ENCODE measurements around the gene ALDH2. TPM values are rescaled to one million over a fixed set of nuclear protein-coding genes. Genes with fewer than 3 reads are reported as not detected.

Gene ALDH2
- total and polyA plus RNA-seq, 9 of the 15 experiments (the other 6 are each of a cell fraction or from before 2014, with no cell fraction given) = 1.9 to 22.5 (median 12.2) TPM

DNA sequence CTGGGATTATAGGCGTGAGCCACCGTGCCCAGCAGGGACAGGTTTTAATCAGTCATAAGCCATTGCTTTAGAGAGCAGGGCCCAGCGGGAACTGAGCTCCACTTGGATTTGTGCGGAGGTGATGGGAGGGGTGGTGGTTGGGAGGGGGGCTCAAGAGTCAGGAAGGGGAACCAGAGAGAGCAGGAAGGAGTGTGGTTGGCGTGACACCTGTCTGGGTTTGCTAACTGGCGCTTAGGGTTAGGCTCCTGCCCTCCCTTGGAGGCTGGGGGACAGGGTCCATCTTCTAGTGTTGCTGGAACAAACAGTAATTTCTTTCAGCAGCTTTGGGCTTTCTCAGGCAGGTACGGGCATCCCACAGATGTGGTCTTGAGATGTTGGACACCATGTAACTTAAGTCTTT, 7.5 kb upstream of the ALDH2 start:
- Histone ChIP-seq H3K79me2 (ENCODE audit: control insufficient read depth, insufficient read depth, low read length) (no peaks in the 10 kb centered on the region), H3K36me3 (ENCODE audit: control insufficient read depth, insufficient read depth, low read length) (no peaks in the 10 kb centered on the region), H3K4me2 (ENCODE audit: insufficient read depth, low read length) (no peak overlapping the region), H3K9me3 (replicated peaks; ENCODE audit: control insufficient read depth, insufficient read depth, low read depth, low read length) (no peaks in the 10 kb centered on the region), H3K9me1 (ENCODE audit: control insufficient read depth, insufficient read depth, low read length) (no peaks in the 10 kb centered on the region), H3K4me1 (replicated peaks in 1 of 2; ENCODE audit: control insufficient read depth in 2 of 2, insufficient read depth in 2 of 2, low read length in 2 of 2) (peaks cover 10 to 21% of the 10 kb centered on the region in 2 experiments; a peak in 4 of 5 replicates), H3K4me3 (no peak overlapping the region), H4K20me1 (replicated peaks; ENCODE audit: control insufficient read depth, insufficient read depth, low read length) (no peaks in the 10 kb centered on the region), H3K27me3 (ENCODE audit: control insufficient read depth in 2 of 2, insufficient read depth in 2 of 2, low read length in 2 of 2) (no peaks in the 10 kb centered on the region), H2AFZ (ENCODE audit: low read depth, low read length) (no peak overlapping the region), H3K27ac (ENCODE audit: extremely low read depth, low read depth, low read length) (no peak overlapping the region), H3K9ac (ENCODE audit: insufficient read depth in 1 of 2, low read depth in 2 of 2, low read length in 2 of 2) (no peak overlapping the region)
- ATAC-seq (no peak), DNase-seq (ENCODE audit: extremely low read depth in 1 of 4, low spot score in 3 of 4) (no peak), FAIRE-seq (no peak)
- ChIA-PET CTCF (ENCODE audit: low intra/inter-chr PET ratio) (interaction anchor here (1.7 kb wide), 1 partner anchor 54 kb away, joined by 6 read pairs; no protein-coding TSS in a partner anchor), POLR2A (interaction anchor here (1.0 to 2.8 kb wide), 4 partner anchors 11 to 39 kb away, joined by 3 to 14 read pairs (median 4); no protein-coding TSS in a partner anchor)
- 43% methylated on average over 7 of the region's 7 CpGs for WGBS (ENCODE audit: insufficient coverage, low coverage, missing lambda C conversion rate)
- in situ Hi-C loops (cut with MboI) (no loop called here), intact Hi-C loops (cut with micrococcal nuclease) (no loop called here)
- no peak for TF ChIP-seq MYBL2 (IDR thresholded peaks at IDR 0.05; ENCODE audit: low read depth)
- TF ChIP-seq MYBL2 (CRISPR knock-in tag; IDR thresholded peaks at IDR 0.05; ENCODE audit: borderline replicate concordance) = no peak
- no peak for TF ChIP-seq FUS (optimal IDR thresholded peaks at IDR 0.05; ENCODE audit: low read depth, low read length)
- TF ChIP-seq, protein P1, sequence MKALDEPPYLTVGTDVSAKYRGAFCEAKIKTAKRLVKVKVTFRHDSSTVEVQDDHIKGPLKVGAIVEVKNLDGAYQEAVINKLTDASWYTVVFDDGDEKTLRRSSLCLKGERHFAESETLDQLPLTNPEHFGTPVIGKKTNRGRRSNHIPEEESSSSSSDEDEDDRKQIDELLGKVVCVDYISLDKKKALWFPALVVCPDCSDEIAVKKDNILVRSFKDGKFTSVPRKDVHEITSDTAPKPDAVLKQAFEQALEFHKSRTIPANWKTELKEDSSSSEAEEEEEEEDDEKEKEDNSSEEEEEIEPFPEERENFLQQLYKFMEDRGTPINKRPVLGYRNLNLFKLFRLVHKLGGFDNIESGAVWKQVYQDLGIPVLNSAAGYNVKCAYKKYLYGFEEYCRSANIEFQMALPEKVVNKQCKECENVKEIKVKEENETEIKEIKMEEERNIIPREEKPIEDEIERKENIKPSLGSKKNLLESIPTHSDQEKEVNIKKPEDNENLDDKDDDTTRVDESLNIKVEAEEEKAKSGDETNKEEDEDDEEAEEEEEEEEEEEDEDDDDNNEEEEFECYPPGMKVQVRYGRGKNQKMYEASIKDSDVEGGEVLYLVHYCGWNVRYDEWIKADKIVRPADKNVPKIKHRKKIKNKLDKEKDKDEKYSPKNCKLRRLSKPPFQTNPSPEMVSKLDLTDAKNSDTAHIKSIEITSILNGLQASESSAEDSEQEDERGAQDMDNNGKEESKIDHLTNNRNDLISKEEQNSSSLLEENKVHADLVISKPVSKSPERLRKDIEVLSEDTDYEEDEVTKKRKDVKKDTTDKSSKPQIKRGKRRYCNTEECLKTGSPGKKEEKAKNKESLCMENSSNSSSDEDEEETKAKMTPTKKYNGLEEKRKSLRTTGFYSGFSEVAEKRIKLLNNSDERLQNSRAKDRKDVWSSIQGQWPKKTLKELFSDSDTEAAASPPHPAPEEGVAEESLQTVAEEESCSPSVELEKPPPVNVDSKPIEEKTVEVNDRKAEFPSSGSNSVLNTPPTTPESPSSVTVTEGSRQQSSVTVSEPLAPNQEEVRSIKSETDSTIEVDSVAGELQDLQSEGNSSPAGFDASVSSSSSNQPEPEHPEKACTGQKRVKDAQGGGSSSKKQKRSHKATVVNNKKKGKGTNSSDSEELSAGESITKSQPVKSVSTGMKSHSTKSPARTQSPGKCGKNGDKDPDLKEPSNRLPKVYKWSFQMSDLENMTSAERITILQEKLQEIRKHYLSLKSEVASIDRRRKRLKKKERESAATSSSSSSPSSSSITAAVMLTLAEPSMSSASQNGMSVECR (CRISPR knock-in tag; IDR thresholded peaks at IDR 0.05) = no peak
- TF ChIP-seq TEAD4 (IDR thresholded peaks at IDR 0.05; ENCODE audit: low read length) = no peak
- no peak for TF ChIP-seq TEAD4 (CRISPR knock-in tag; IDR thresholded peaks at IDR 0.05; ENCODE audit: borderline replicate concordance)
- TF ChIP-seq FIP1L1 (IDR thresholded peaks at IDR 0.05; ENCODE audit: low read depth, low read length, poor library complexity, severe bottlenecking) = no peak
- BruUV-seq (replicated peaks) = no TSS peak

Measured in K562 (cell line).